Esophagus muscularis mucosa (tissue), 4 donors: ENCODE data around the gene HAS3. TPM values are rescaled to one million over a fixed set of nuclear protein-coding genes. Genes with fewer than 3 reads are reported as not detected.
A peak's percentile ranks its signal among the peaks of the same experiment; 100 is the strongest.

Source experiments
- DNase-seq: peaks from one replicate; pipeline ENCODE4 v3.0.0-alpha.2; 2017; ENCODE audit errors: extremely low spot score
- H3K27ac ChIP-seq, 4 donors: fragments of 200-600 bp; sonication (generic); replicated peaks in 1 of 4; 1 replicate in 3 of 4; 2 replicates in 1 of 4; pipeline ENCODE4 v1.5.1; 2016 to 2019; ENCODE audit warnings: mild to moderate bottlenecking in 1 of 4
- H3K27me3 ChIP-seq, 4 donors: fragments of 200-600 bp; sonication (generic); one replicate each; pipeline versions ENCODE4 v1.5.1 to v1.6.0; 2016 to 2019
- H3K36me3 ChIP-seq, 4 donors: fragments of 200-600 bp; sonication (generic); one replicate each; pipeline ENCODE4 v1.5.1; 2016 to 2019
- H3K4me1 ChIP-seq, 4 donors: fragments of 200-600 bp; sonication (generic); one replicate each; pipeline ENCODE4 v1.5.1; 2016 to 2019
- H3K4me3 ChIP-seq, 4 donors: fragments of 200-600 bp; sonication (generic); 1 replicate in 2 of 4; 2 replicates in 2 of 4; pipeline ENCODE4 v1.5.1; 2016 to 2019; ENCODE audit warnings: mild to moderate bottlenecking in 4 of 4, moderate library complexity in 1 of 4
- H3K9me3 ChIP-seq, 4 donors: fragments of 200-600 bp; sonication (generic); 1 replicate in 3 of 4; 2 replicates in 1 of 4; pipeline ENCODE4 v1.5.1; 2016 to 2019
- EP300 ChIP-seq: sonication (generic); formaldehyde crosslinking; IDR thresholded peaks from one replicate; pipeline ENCODE4 v1.6.1; 2017; ENCODE audit warnings: antibody characterized with exemption
- POLR2A ChIP-seq: fragments of 450-650 bp; IDR thresholded peaks from one replicate; pipeline ENCODE4 v1.6.1; 2017; ENCODE audit warnings: antibody characterized with exemption, moderate library complexity, mild to moderate bottlenecking, low read depth
- POLR2AphosphoS5 ChIP-seq, 2 donors: sonication (generic); formaldehyde crosslinking; IDR thresholded peaks; one replicate each; pipeline ENCODE4 v1.6.1; 2017; ENCODE audit warnings: antibody characterized with exemption in 2 of 2
- WGBS: methylation state at CpG from one replicate; pipeline ENCODE4 v1.1.5; 2018; 5-methylcytosine and 5-hydroxymethylcytosine counted together
- intact Hi-C: fragments of 100-400 bp; cut with DNase I; formaldehyde crosslinking; loops from one replicate; pipeline ENCODE4 v1.15.1; 2023
- total RNA-seq, 4 donors: library from RNA; depleted of rRNA; stranded (reverse); fragments of >200 nt; gene quantifications; one replicate each; pipeline versions ENCODE4 v1.1.0 to v1.2.1, GENCODE V29; 2016
- TF ChIP-seq, protein P1 (sequence below), 3 experiments: fragments of 200-600 bp in 2 of 3; fragments of 450-650 bp in 1 of 3; sonication (generic) in 2 of 3; IDR thresholded peaks; one replicate each; pipeline ENCODE4 v1.5.1; 2017 to 2019; ENCODE audit warnings: antibody characterized with exemption in 3 of 3, mild to moderate bottlenecking in 2 of 3, moderate library complexity in 1 of 3

The HAS3 gene
- total RNA-seq, 4 donors from 2014 or later: 0.13 to 1.3 (median 0.49) TPM

DNA sequence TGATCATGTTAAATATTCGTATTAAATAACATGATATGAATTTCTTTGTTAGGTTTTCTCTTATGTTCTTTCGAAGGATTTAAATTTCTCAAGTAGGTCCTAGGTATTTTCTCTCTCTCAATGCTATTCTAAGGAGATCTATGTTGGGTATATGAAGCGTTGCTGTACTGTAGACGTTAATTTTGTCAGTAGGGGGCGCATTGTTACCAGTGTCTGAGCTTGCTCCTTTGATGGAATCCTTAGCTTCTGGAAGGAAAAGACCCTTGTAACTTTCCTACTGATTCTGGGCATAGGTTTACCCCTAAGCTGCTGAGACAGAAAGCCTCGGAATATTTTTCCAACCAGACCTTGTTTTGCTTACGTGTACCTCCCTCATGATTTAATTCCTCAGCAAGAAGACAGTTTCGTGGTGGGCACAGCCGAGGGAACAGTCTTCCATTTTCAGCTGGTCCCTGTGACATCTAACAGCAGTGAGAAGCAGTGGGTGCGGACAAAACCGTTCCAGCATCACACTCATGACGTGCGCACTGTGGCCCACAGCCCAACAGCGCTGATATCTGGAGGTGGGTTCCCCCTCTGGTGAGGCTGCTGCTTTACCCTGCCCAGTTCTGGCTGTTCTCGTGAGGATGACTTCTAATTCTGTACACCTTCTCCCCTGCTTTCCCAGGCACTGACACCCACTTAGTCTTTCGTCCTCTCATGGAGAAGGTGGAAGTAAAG is 44.9 kb downstream of the HAS3 start:
- no peaks in the 10 kb centered on the region for H3K27me3 ChIP-seq
- H3K27ac ChIP-seq: no peak overlapping the region
- no peak for DNase-seq
- no peaks in the 10 kb centered on the region for H3K9me3 ChIP-seq
- intact Hi-C loops: loop anchor here (1.0 kb wide), 1 partner anchor 136 kb away; no protein-coding TSS in a partner anchor
- no peaks in the 10 kb centered on the region for H3K4me1 ChIP-seq
- TF ChIP-seq POLR2AphosphoS5 (IDR thresholded peaks at IDR 0.05): no peak
- TF ChIP-seq, protein P1, sequence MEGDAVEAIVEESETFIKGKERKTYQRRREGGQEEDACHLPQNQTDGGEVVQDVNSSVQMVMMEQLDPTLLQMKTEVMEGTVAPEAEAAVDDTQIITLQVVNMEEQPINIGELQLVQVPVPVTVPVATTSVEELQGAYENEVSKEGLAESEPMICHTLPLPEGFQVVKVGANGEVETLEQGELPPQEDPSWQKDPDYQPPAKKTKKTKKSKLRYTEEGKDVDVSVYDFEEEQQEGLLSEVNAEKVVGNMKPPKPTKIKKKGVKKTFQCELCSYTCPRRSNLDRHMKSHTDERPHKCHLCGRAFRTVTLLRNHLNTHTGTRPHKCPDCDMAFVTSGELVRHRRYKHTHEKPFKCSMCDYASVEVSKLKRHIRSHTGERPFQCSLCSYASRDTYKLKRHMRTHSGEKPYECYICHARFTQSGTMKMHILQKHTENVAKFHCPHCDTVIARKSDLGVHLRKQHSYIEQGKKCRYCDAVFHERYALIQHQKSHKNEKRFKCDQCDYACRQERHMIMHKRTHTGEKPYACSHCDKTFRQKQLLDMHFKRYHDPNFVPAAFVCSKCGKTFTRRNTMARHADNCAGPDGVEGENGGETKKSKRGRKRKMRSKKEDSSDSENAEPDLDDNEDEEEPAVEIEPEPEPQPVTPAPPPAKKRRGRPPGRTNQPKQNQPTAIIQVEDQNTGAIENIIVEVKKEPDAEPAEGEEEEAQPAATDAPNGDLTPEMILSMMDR (IDR thresholded peaks at IDR 0.05): peak; percentile 68 to 86 (median 79)
- 52% methylated on average over 16 of the region's 16 CpGs for whole genome bisulfite sequencing
- no peak overlapping the region for H3K4me3 ChIP-seq
- H3K36me3 ChIP-seq: peaks cover 30 to 92% (median 75%) of the 10 kb centered on the region in 4 donors

DNA sequence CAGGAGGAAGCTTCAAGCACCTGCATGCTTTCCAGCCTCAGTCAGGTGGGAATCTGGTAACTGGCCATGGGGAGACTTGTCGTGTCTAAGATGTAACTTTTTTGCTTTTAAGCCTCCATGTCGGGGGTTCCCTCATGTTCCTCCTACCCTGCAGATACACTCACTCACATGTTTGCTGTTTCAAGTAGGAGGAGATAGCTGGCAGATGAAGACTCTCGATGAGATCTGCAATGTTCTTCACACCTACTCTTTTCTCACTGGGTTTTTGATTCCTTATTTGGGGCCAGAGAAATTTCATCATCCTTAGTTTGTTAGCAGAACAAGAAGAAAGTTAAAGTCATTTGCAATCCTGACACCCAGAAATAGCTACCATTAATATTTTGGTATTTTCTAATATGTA is 51.7 kb downstream of the HAS3 start:
- Histone ChIP-seq H3K27ac (no peak overlapping the region), H3K4me3 (no peak overlapping the region), H3K36me3 (peaks cover 32 to 100% (median 89%) of the 10 kb centered on the region in 4 donors), H3K27me3 (no peaks in the 10 kb centered on the region), H3K4me1 (no peaks in the 10 kb centered on the region), H3K9me3 (no peaks in the 10 kb centered on the region)
- DNase-seq: no peak
- WGBS: 80% methylated on average over 3 of the region's 3 CpGs
- no peak for TF ChIP-seq EP300
- TF ChIP-seq POLR2A: no peak
- TF ChIP-seq, protein P1 (IDR thresholded peaks at IDR 0.05): no peak
- no peak for TF ChIP-seq POLR2AphosphoS5 (IDR thresholded peaks at IDR 0.05)
- intact Hi-C loops: no loop called here

DNA sequence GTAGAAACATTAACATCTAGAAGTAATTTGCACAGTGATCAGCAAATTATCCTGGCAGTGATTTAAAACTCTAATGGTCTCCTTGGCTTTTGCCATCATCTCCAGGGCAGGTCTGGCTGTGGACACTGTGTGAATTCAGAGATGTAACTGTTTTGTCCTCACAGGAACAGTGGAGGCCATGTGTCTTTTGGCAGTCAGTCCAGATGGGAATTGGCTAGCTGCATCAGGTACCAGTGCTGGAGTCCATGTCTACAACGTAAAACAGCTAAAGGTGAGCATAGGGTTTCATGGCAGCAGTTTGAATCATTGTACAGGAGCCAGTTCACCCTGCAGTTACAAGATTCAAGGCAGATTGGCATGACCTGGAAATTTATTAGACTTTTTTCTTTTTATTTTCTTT is 54.7 kb downstream of the HAS3 start:
- no peak for TF ChIP-seq POLR2A
- TF ChIP-seq POLR2AphosphoS5 (IDR thresholded peaks at IDR 0.05): no peak
- TF ChIP-seq EP300: no peak
- TF ChIP-seq, protein P1 (IDR thresholded peaks at IDR 0.05): no peak
- H3K36me3 ChIP-seq: peaks cover 18 to 98% (median 77%) of the 10 kb centered on the region in 4 donors
- H3K27me3 ChIP-seq: no peaks in the 10 kb centered on the region
- WGBS: 93% methylated on average over 1 of the region's 1 CpG
- no peaks in the 10 kb centered on the region for H3K9me3 ChIP-seq
- no peak overlapping the region for H3K4me3 ChIP-seq
- intact Hi-C loops: no loop called here
- H3K4me1 ChIP-seq: no peaks in the 10 kb centered on the region
- no peak overlapping the region for H3K27ac ChIP-seq
- no peak for DNase-seq

DNA sequence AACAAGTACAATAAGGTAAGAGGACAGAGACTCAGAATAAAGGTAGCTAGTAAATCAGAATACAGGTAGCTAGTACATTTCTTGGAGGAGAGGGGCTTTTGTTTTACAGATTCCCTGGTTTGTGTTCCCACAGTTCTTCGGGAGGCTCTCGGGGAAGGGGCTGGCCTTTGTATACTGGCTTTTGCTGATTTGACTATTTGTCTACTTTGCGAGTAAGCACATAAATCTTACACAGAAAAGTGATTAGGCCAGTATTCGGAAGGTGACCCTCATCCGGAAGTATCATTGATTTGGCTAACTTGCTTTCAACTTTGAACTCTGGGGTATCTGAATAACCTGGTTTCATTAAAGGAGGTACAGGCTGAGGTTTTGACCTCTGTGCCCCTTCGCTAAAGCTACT is 60.1 kb downstream of the HAS3 start:
- Histone ChIP-seq H3K27me3 (no peaks in the 10 kb centered on the region), H3K36me3 (peaks cover 15 to 90% (median 69%) of the 10 kb centered on the region in 4 donors), H3K4me3 (no peak overlapping the region), H3K9me3 (no peaks in the 10 kb centered on the region), H3K27ac (peak overlapping the region in 2 of 4 donors; percentile 3 to 51), H3K4me1 (peaks cover 0 to 16% (median 11%) of the 10 kb centered on the region in 4 donors)
- WGBS: 94% methylated on average over 6 of the region's 6 CpGs
- intact Hi-C loops: no loop called here
- TF ChIP-seq POLR2AphosphoS5 (IDR thresholded peaks at IDR 0.05) (no peak), POLR2A (no peak), EP300 (no peak)
- TF ChIP-seq, protein P1 (IDR thresholded peaks at IDR 0.05): no peak
- DNase-seq: no peak
